Measurements from ENCODE around the gene KIF26B.
"Not testable (repeated sequence)": the region's sequence is repeated elsewhere in the genome, so short reads cannot be mapped to it uniquely, and the experiment has no call there.

KIF26B gene

GRCh38 chr1:245337829-245338484 lies 183.2 kb downstream of the KIF26B start:
- H3K4me1 ChIP-seq (ENCODE audit: control insufficient read depth, insufficient read depth, low read length), result peaks cover 9% of the 10 kb centered on the region
- H3K4me3 ChIP-seq (ENCODE audit: low read depth, low read length), result no peak overlapping the region
- H3K27me3 ChIP-seq (ENCODE audit: control insufficient read depth, insufficient read depth, low read length), result no peaks in the 10 kb centered on the region
- no peaks in the 10 kb centered on the region for H3K36me3 ChIP-seq (ENCODE audit: control insufficient read depth, insufficient read depth, low read length)
- no peak overlapping the region for H3K9ac ChIP-seq (ENCODE audit: low read length)
- H3K27ac ChIP-seq (ENCODE audit: low read depth, low read length), result no peak overlapping the region
- H3K9me3 ChIP-seq (ENCODE audit: control insufficient read depth, insufficient read depth, low read depth, low read length), result no peaks in the 10 kb centered on the region

- Histone ChIP-seq H3K27me3 (ENCODE audit: control insufficient read depth, insufficient read depth, low read length) (no peaks in the 10 kb centered on the region), H3K27ac (ENCODE audit: low read depth, low read length) (no peak overlapping the region), H3K4me3 (ENCODE audit: low read depth, low read length) (no peak overlapping the region), H3K9me3 (ENCODE audit: control insufficient read depth, insufficient read depth, low read depth, low read length) (no peaks in the 10 kb centered on the region), H3K9ac (ENCODE audit: low read length) (no peak overlapping the region), H3K4me1 (ENCODE audit: control insufficient read depth, insufficient read depth, low read length) (peaks cover 9% of the 10 kb centered on the region), H3K36me3 (ENCODE audit: control insufficient read depth, insufficient read depth, low read length) (no peaks in the 10 kb centered on the region)
These were observed 183.7 kb downstream of the KIF26B start for GRCh38 chr1:245338485-245338877.

- H3K4me1 ChIP-seq (ENCODE audit: control insufficient read depth, insufficient read depth, low read length), result peaks cover 7% of the 10 kb centered on the region
- no peaks in the 10 kb centered on the region for H3K36me3 ChIP-seq (ENCODE audit: control insufficient read depth, insufficient read depth, low read length)
- H3K4me3 ChIP-seq (ENCODE audit: low read depth, low read length), result no peak overlapping the region
- no peaks in the 10 kb centered on the region for H3K9me3 ChIP-seq (ENCODE audit: control insufficient read depth, insufficient read depth, low read depth, low read length)
- H3K9ac ChIP-seq (ENCODE audit: low read length), result no peak overlapping the region
- H3K27me3 ChIP-seq (ENCODE audit: control insufficient read depth, insufficient read depth, low read length), result no peaks in the 10 kb centered on the region
- no peak overlapping the region for H3K27ac ChIP-seq (ENCODE audit: low read depth, low read length)
These were observed 187.0 kb downstream of the KIF26B start for GRCh38 chr1:245341743-245342142.

- H3K9me3 ChIP-seq (ENCODE audit: control insufficient read depth, insufficient read depth, low read depth, low read length), result no peaks in the 10 kb centered on the region
- peaks cover 6% of the 10 kb centered on the region for H3K4me1 ChIP-seq (ENCODE audit: control insufficient read depth, insufficient read depth, low read length)
- H3K27me3 ChIP-seq (ENCODE audit: control insufficient read depth, insufficient read depth, low read length), result no peaks in the 10 kb centered on the region
- peak overlapping the region; percentile 27; the same call in 1 of the 2 replicates for H3K4me3 ChIP-seq (ENCODE audit: low read depth, low read length)
- H3K9ac ChIP-seq (ENCODE audit: low read length), result no peak overlapping the region
- no peak overlapping the region for H3K27ac ChIP-seq (ENCODE audit: low read depth, low read length)
- no peaks in the 10 kb centered on the region for H3K36me3 ChIP-seq (ENCODE audit: control insufficient read depth, insufficient read depth, low read length)
These were observed 190.6 kb downstream of the KIF26B start for GRCh38 chr1:245345191-245345884.

- no peaks in the 10 kb centered on the region for H3K9me3 ChIP-seq (ENCODE audit: control insufficient read depth, insufficient read depth, low read depth, low read length)
- H3K4me1 ChIP-seq (ENCODE audit: control insufficient read depth, insufficient read depth, low read length), result peaks cover 6% of the 10 kb centered on the region
- no peaks in the 10 kb centered on the region for H3K36me3 ChIP-seq (ENCODE audit: control insufficient read depth, insufficient read depth, low read length)
- no peaks in the 10 kb centered on the region for H3K27me3 ChIP-seq (ENCODE audit: control insufficient read depth, insufficient read depth, low read length)
- no peak overlapping the region for H3K4me3 ChIP-seq (ENCODE audit: low read depth, low read length)
- no peak overlapping the region for H3K9ac ChIP-seq (ENCODE audit: low read length)
- no peak overlapping the region for H3K27ac ChIP-seq (ENCODE audit: low read depth, low read length)
These were observed 193.8 kb downstream of the KIF26B start for GRCh38 chr1:245348626-245349025.

- Histone ChIP-seq H3K4me1 (ENCODE audit: control insufficient read depth, insufficient read depth, low read length) (no peaks in the 10 kb centered on the region), H3K36me3 (ENCODE audit: control insufficient read depth, insufficient read depth, low read length) (no peaks in the 10 kb centered on the region), H3K9me3 (ENCODE audit: control insufficient read depth, insufficient read depth, low read depth, low read length) (no peaks in the 10 kb centered on the region), H3K9ac (ENCODE audit: low read length) (no peak overlapping the region), H3K27me3 (ENCODE audit: control insufficient read depth, insufficient read depth, low read length) (no peaks in the 10 kb centered on the region), H3K4me3 (ENCODE audit: low read depth, low read length) (no peak overlapping the region), H3K27ac (ENCODE audit: low read depth, low read length) (no peak overlapping the region)
These were observed 198.6 kb downstream of the KIF26B start for GRCh38 chr1:245353411-245353810.

GRCh38 chr1:245353915-245354775 lies 199.4 kb downstream of the KIF26B start:
- Histone ChIP-seq H3K4me3 (ENCODE audit: low read depth, low read length) (no peak overlapping the region), H3K9me3 (ENCODE audit: control insufficient read depth, insufficient read depth, low read depth, low read length) (no peaks in the 10 kb centered on the region), H3K9ac (ENCODE audit: low read length) (no peak overlapping the region), H3K4me1 (ENCODE audit: control insufficient read depth, insufficient read depth, low read length) (no peaks in the 10 kb centered on the region), H3K36me3 (ENCODE audit: control insufficient read depth, insufficient read depth, low read length) (no peaks in the 10 kb centered on the region), H3K27ac (ENCODE audit: low read depth, low read length) (no peak overlapping the region), H3K27me3 (ENCODE audit: control insufficient read depth, insufficient read depth, low read length) (no peaks in the 10 kb centered on the region)

GRCh38 chr1:245355851-245356630 lies 201.3 kb downstream of the KIF26B start:
- H3K4me3 ChIP-seq (ENCODE audit: low read depth, low read length); H3K4me1 ChIP-seq (ENCODE audit: control insufficient read depth, insufficient read depth, low read length); H3K36me3 ChIP-seq (ENCODE audit: control insufficient read depth, insufficient read depth, low read length); H3K9me3 ChIP-seq (ENCODE audit: control insufficient read depth, insufficient read depth, low read depth, low read length); H3K27ac ChIP-seq (ENCODE audit: low read depth, low read length); H3K27me3 ChIP-seq (ENCODE audit: control insufficient read depth, insufficient read depth, low read length); H3K9ac ChIP-seq (ENCODE audit: low read length): not testable (repeated sequence)

- Histone ChIP-seq H3K9me3 (ENCODE audit: control insufficient read depth, insufficient read depth, low read depth, low read length) (no peaks in the 10 kb centered on the region), H3K27me3 (ENCODE audit: control insufficient read depth, insufficient read depth, low read length) (no peaks in the 10 kb centered on the region), H3K4me1 (ENCODE audit: control insufficient read depth, insufficient read depth, low read length) (no peaks in the 10 kb centered on the region), H3K36me3 (ENCODE audit: control insufficient read depth, insufficient read depth, low read length) (no peaks in the 10 kb centered on the region), H3K9ac (ENCODE audit: low read length) (no peak overlapping the region), H3K4me3 (ENCODE audit: low read depth, low read length) (no peak overlapping the region), H3K27ac (ENCODE audit: low read depth, low read length) (no peak overlapping the region)
These were observed 202.3 kb downstream of the KIF26B start for GRCh38 chr1:245356891-245357585.

- not testable (repeated sequence) for H3K4me3 ChIP-seq (ENCODE audit: low read depth, low read length); H3K9ac ChIP-seq (ENCODE audit: low read length); H3K27ac ChIP-seq (ENCODE audit: low read depth, low read length); H3K27me3 ChIP-seq (ENCODE audit: control insufficient read depth, insufficient read depth, low read length); H3K4me1 ChIP-seq (ENCODE audit: control insufficient read depth, insufficient read depth, low read length); H3K9me3 ChIP-seq (ENCODE audit: control insufficient read depth, insufficient read depth, low read depth, low read length); H3K36me3 ChIP-seq (ENCODE audit: control insufficient read depth, insufficient read depth, low read length)
These were observed 204.4 kb downstream of the KIF26B start for GRCh38 chr1:245359101-245359680.

Data from HUES6 (cell line).